Inflammatory macrophage treated with lipopolysaccharide for 4 hours (primary cell): ENCODE data around the gene SLITRK3.
"Not testable (repeated sequence)": the region's sequence is repeated elsewhere in the genome, so short reads cannot be mapped to it uniquely, and the experiment has no call there.

Experiments
- DNase-seq: peaks from one replicate; pipeline ENCODE4 v3.0.0-alpha.2; 2020

SLITRK3 gene

DNA sequence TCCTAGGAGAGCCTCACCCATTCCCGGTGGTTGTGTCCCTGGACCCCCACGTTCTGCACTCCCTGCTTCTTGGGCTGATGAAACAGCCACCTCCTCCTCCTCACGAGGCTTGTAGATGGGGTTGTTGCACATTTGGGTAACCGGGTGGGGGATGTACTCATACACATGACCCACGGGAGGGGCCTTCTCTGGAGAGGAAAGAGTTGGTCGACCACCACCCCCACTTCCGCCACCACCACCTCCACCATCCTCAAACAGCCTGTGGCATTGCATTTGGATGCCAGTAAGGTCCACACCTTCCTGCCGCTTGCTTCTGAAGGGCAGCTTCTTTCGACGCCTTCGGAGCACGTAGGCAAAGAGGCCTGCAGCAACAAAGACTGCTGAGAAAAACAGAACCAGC, 7.7 kb downstream of the SLITRK3 start:
- no peak for DNase-seq

DNA sequence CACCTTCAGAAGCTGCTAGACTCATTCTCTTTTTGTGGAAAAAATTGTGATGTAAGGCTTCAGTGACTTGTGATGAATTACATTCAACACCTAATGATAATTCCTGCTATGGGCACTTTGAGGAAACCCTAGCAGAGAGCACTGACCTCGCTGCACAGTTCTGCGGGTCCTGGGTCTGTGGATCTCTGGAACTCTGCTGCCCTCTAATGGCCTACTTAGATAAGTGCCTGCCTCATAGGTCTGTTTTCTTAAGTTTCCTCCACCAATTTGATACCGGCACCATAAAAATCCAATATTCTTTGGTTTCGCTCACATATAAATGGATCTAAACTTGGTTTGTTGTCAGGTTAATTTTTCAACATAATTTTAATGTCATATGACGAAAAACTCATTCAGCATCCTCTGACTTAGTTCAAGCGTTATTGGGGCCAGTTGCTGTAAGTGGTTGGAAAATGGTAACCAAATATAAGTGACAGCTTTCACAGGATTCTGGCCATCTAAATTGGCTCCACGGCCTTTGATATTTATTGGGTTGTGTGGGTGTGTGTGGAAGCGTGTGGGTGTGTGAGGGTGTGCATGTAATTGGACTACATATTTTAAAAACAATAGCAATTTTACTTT, 10.4 kb downstream of the SLITRK3 start:
- DNase-seq = peak; percentile 51

DNA sequence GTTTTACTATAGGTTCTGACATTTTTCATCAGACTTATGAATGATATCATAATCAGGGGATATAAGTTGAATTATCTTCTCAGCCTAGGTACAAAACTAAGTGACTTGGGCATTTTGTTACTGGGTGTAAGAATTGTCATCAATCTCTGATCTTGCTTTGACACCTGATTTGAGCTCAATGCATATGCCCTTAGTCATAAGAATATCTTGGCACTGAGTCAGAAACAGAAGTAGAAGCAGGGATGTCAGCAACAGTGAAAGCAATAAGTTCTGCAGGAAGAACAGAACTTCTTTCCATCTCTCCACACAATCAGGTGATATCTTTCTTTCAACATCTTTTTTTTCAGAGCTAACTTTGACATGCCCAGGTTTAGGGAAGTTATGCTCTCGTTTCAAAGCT, 14.6 kb downstream of the SLITRK3 start:
- no peak for DNase-seq

DNA sequence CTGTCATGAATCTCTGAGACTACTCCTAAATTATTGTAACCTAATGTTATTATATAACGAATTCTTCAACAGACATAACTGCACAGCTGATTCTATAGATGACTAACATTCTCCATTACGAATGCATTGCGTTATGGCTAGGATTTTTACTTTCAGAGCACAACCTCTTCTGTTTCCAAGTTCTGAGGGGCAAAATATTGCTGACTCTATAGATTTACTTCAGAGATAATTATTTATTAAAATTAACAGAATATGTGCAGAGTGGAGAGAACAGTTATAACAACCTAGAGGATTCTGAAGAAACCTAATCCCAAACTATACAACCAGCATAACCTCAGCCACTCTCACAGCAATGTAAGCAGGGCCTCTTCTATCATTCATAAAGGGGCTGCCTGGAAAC, 25.9 kb downstream of the SLITRK3 start:
- DNase-seq = no peak

DNA sequence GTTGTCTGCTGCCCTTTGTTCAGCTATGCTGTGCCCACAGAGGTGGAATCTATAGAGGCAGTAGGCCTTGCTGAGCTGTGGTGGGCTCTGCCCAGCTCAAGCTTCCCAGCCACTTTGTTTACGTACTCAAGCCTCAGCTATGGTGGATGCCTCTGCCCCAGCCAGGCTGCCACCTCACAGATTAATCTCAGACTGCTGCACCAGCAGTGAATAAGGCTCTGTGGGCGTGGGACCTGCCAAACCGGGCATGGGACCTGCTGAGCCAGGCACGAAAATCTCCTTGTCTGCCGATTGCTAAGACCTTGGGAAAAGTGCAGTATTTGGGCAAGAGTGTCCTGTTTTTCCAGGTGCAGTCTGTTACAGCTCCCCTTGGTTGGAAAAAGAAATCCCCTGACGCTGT, 26.8 kb downstream of the SLITRK3 start:
- DNase-seq = no peak

DNA sequence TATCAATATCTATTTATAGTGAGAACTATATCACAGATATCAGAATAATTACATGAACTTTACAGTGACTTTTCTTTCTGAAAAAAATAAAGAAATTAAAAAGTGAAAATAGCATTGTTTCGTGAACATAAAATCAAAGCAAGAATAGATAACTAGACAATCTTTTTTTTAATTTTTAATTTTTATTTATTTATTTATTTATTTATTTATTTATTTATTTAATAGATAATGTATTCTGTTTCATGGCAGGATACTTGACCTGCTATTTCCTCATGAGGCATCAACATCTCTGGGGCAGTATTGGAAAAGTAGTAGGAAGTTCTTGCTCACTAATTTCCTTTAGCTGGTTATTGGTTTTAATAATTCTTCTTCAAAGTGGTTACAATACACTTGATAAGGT, 33.3 kb downstream of the SLITRK3 start:
- no peak for DNase-seq

DNA sequence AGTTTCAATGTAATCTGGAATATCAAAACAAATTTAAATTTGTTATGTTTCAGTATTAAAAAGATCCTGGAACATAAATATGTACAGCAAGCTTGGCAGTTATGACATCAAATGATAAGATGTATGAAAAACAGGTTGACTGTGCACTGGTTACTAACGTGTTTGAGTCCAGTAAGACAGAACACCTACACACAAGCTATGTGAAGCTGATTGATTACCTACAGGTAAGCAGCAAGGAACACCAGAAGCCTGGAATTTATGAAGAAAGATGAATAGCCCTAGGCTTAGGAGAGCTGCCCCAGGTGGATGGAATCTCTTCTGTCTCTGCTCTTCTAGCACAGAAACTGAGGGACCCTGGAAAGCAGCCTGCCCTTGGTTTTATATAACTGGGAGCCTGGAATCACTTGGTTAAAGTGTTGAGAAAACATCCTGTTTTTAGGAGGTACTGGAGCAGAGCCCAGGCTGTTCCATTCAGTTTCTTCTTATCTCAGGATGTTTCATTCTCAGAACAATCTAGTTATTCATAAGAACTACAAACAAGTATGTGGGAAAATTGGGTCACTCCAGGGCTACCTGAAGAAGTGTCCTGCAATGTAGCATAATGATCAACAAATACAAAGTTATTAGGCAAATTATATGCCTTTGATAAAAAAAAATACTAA, 36.3 kb downstream of the SLITRK3 start:
- no peak for DNase-seq

DNA sequence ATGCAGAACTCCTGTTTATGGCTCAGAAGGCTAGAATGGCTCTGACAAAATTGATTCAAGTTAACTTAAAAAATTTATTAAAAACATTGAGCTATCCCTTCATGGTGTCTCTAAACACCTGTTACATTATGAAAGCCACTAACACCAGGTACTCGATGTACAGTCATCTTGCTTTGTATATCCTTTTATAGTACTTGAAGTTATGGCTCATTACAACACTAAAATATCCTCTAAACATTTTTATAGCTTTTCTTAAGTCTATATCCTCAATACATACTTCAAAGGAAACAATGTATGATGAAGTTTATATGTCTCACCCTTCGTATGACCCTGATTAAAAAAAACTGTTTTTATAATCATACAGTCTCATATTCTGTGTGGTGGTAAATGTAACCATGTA, 38.2 kb downstream of the SLITRK3 start:
- no peak for DNase-seq

DNA sequence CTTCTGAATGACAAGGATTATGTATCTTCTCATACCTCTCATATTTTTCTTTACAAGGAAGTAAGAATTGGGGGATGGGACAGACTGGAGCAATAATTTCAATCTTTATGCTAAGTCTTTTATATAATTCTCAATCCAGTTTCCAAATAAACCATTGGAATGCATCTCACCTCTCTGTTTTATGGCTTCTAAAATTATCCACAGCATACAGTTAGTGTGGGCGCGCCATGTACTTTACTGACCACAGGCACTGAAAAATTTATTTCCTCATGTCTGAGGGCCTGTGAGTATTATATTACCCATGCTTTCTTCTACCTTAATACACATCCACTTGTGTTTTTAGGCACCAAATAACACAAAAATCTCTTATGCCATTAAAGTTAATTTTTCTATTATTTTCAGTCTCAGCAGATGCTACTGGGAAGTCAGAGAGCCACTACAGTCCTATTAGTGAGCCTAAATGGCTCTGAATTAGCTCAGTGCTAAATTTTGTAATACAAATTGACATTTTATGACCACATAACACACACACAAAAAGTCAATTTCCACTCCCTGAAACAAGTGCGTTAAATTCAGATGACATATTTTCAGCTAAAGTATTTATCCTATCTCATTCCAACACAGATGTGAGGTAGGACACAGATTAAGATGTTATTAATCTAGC, 39.3 kb downstream of the SLITRK3 start:
- DNase-seq = no peak

DNA sequence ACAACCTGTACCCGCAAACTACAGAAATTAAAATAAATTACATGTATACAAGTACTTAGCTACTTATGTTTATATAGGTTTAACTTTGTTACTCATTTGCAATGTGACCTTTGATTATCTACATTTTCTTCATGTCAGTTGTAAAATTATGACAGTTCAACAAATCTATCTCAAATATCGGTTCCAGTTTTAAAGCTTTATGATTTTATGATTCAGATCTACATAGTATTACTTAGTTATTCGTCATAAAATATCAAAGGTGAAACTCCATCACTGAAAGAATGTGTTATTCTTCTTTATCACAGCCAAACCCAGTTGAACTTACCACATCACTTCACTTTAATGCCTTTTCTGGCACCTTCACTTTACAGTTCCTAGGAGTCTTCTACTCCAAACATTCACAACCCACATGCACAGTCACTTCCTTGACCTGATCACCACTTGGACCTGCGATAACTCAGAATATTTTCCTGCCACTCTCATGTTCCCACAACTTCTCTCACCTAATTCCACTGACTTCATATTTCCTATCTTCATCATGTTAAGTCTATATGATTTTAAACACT, 47.2 kb downstream of the SLITRK3 start:
- DNase-seq = no peak

DNA sequence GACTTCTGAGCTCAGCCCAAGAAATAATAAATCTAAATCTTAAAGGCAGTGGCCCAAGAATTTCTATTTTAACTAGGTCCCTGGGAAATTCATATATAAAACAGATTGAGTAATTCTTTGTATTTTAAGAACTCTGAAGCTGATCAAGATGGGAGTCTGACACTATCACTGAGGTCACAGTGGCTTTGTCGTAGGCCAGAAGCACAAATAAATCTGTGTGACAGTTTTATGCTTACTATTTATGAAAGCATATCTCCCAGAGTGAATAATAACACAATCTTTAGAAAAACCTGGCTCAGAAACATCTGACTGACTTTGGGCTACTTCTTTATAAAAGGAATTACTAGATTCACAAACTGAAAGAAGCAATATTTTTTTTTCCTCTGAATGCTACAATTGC, 51.9 kb downstream of the SLITRK3 start:
- DNase-seq = no peak

DNA sequence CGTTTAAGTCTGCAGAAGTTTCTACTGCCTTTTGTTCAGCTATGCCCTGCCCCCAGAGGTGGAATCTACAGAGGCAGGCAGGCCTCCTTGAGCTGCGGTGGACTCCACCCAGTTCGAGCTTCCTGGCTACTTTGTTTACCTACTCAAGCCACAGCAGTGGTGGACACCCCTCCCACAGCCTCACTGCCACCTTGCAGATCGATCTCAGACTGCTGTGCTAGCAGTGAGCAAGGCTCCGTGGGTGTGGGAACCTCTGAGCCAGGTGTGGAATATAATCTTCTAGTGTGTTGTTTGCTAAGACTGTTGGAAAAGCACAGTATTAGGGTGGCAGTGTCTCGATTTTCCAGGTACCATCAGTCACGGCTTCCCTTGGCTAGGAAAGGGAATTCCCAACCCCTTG, 56.3 kb downstream of the SLITRK3 start:
- not testable (repeated sequence) for DNase-seq
